C4-2B (cell line): ENCODE measurements around the gene HIP1.

ENCODE experiments used
- CTCF ChIP-seq: fragments of 450-650 bp; conservative IDR thresholded peaks from 2 replicates; pipeline ENCODE4 v1.5.1; 2017; ENCODE audit warnings: mild to moderate bottlenecking
- ZFX ChIP-seq: fragments of 450-650 bp; IDR thresholded peaks from 2 replicates; pipeline ENCODE4 v1.6.1; 2017

GRCh38 chr7:75546237-75547015, 192.3 kb downstream of the HIP1 start:
- TF ChIP-seq CTCF = no peak
- TF ChIP-seq ZFX = no peak
